Loucy (cell line): ENCODE measurements around the gene BCKDK.

Experiments
- H2AFZ ChIP-seq: fragments of 200-600 bp; sonication (generic); 2 replicates; pipeline ENCODE4 v1.6.0; 2016; ENCODE audit warnings: antibody characterized with exemption, mild to moderate bottlenecking, low read length, moderate library complexity
- H3F3A ChIP-seq: fragments of 200-600 bp; 2 replicates; pipeline ENCODE4 v1.6.0; 2016; ENCODE audit warnings: antibody characterized with exemption, low read depth, mild to moderate bottlenecking
- H3K27me3 ChIP-seq: fragments of 200-600 bp; sonication (generic); 2 replicates; pipeline ENCODE4 v1.6.1; 2014; ENCODE audit warnings: low read length, mild to moderate bottlenecking; ENCODE audit not compliant: insufficient read depth, poor library complexity, severe bottlenecking
- H3K36me3 ChIP-seq: fragments of 200-600 bp; sonication (generic); 2 replicates; pipeline ENCODE4 v1.6.1; 2016; ENCODE audit warnings: low read length; ENCODE audit not compliant: insufficient read depth
- H3K4me1 ChIP-seq: fragments of 200-600 bp; sonication (generic); 2 replicates; pipeline ENCODE4 v1.5.1; 2014; ENCODE audit warnings: low read length, mild to moderate bottlenecking; ENCODE audit not compliant: insufficient read depth, poor library complexity, severe bottlenecking
- H3K4me2 ChIP-seq: fragments of 200-600 bp; sonication (generic); 2 replicates; pipeline ENCODE4 v1.6.0; 2014; ENCODE audit warnings: antibody characterized with exemption, low read length, low read depth, mild to moderate bottlenecking; ENCODE audit not compliant: poor library complexity, severe bottlenecking
- H3K4me3 ChIP-seq: fragments of 200-600 bp; sonication (generic); 2 replicates; pipeline ENCODE4 v1.5.1; 2014; ENCODE audit warnings: low read length, mild to moderate bottlenecking, mixed read lengths; ENCODE audit not compliant: poor library complexity, severe bottlenecking
- H3K79me2 ChIP-seq: fragments of 200-600 bp; sonication (generic); 2 replicates; pipeline ENCODE4 v1.6.1; 2014; ENCODE audit warnings: low read length; ENCODE audit not compliant: insufficient read depth
- H3K9ac ChIP-seq: fragments of 200-600 bp; sonication (generic); 2 replicates; pipeline ENCODE4 v1.6.0; 2014; ENCODE audit warnings: mild to moderate bottlenecking, low read depth, low read length, moderate library complexity; ENCODE audit not compliant: poor library complexity, severe bottlenecking
- H3K9me2 ChIP-seq: fragments of 200-600 bp; sonication (generic); replicated peaks from 2 replicates; pipeline ENCODE4 v1.6.1; 2016; ENCODE audit warnings: low read depth, low read length, mixed read lengths
- H3K9me3 ChIP-seq: fragments of 200-600 bp; sonication (generic); 2 replicates; pipeline ENCODE4 v1.6.1; 2014; ENCODE audit warnings: mild to moderate bottlenecking, antibody characterized with exemption, low read length, low read depth; ENCODE audit not compliant: insufficient read depth
- H4K20me1 ChIP-seq: fragments of 200-600 bp; sonication (generic); 2 replicates; pipeline ENCODE4 v1.6.0; 2014; ENCODE audit warnings: antibody characterized with exemption, low read length, mild to moderate bottlenecking; ENCODE audit not compliant: insufficient read depth, poor library complexity, severe bottlenecking
- CTCF ChIP-seq: fragments of 200-600 bp; sonication (generic); conservative IDR thresholded peaks from 2 replicates; pipeline ENCODE4 v1.5.1; 2014; ENCODE audit warnings: mild to moderate bottlenecking, antibody characterized with exemption, low read length
- EZH2phosphoT487 ChIP-seq: fragments of 200-600 bp; IDR thresholded peaks from 2 replicates; pipeline ENCODE4 v1.6.1; 2018; ENCODE audit warnings: antibody characterized with exemption, mild to moderate bottlenecking, moderate library complexity, borderline replicate concordance

Gene BCKDK

DNA sequence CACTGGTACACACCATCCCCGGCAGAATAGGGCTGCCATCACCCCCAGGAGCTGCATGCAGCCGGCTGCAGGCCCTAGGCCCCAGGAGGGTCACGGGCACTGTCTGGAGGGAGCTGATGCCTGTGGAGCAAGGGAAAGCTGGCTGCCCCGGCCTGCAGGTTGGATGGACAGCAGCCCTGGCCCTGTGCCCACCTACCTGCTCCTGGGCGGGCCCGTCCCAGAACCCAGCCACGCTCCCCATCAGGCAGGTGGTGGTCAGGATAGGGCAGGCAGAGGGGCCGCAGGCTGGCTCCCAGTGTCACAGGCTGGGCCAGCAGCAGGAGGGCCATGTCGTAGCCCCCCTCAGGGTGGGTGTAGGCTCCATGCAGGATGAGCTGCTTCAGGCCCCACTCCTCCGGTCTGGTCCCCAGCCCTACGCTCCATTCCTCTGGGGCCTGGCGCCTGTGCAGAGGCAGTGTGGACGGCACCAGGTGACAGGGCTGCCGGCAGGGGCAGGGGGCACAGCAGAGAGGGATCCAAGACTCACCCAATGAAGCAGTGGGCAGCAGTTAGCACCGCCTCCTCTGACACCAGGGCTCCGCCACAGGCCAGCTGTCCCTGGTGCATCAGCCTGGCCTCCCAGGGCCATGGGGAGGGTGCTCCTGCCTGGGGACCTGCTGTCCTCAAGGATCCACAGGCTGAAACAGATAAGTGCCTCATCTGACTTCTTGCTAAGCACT is 23.4 kb upstream of the BCKDK start:
- no peaks in the 10 kb centered on the region for H3K9me2 ChIP-seq
- H3K27me3 ChIP-seq, result no peaks in the 10 kb centered on the region
- no peak overlapping the region for H3K9ac ChIP-seq
- no peaks in the 10 kb centered on the region for H3F3A ChIP-seq
- TF ChIP-seq EZH2phosphoT487, result no peak
- TF ChIP-seq CTCF, result no peak
- no peak overlapping the region for H2AFZ ChIP-seq
- H3K4me2 ChIP-seq, result no peak overlapping the region
- H3K9me3 ChIP-seq, result no peaks in the 10 kb centered on the region
- peaks cover 4% of the 10 kb centered on the region for H3K4me1 ChIP-seq
- peaks cover 22% of the 10 kb centered on the region; the same call in 1 of the 2 replicates for H3K36me3 ChIP-seq
- H4K20me1 ChIP-seq, result peaks cover 21% of the 10 kb centered on the region
- no peak overlapping the region for H3K4me3 ChIP-seq
- peaks cover 13% of the 10 kb centered on the region; the same call in 1 of the 2 replicates for H3K79me2 ChIP-seq

DNA sequence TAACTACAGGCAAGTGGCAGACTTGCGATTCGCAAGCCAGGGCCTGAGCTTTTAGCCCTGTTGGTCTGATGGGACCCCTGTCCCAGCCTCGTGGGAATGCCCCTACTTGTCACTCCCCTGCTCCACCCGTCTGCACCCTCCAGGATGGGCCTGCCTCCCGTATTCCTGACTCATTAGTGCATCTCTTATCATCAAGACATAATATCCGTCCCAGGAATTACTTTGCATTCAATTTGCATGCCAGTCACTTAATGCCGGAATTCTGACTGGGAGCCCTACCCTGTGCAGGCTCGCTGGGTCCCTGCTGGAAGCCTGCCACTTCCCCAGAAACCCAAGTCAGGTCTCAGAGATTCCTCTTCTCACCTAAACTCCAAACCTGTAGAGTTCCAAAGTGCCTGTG is 22.8 kb upstream of the BCKDK start:
- H3K9me3 ChIP-seq, result no peaks in the 10 kb centered on the region
- H2AFZ ChIP-seq, result no peak overlapping the region
- H3K4me2 ChIP-seq, result no peak overlapping the region
- H3K4me1 ChIP-seq, result peaks cover 4% of the 10 kb centered on the region
- H3K27me3 ChIP-seq, result no peaks in the 10 kb centered on the region
- no peaks in the 10 kb centered on the region for H3K9me2 ChIP-seq
- no peak for TF ChIP-seq CTCF
- no peak overlapping the region for H3K4me3 ChIP-seq
- peaks cover 22% of the 10 kb centered on the region; the same call in 1 of the 2 replicates for H3K36me3 ChIP-seq
- peaks cover 9% of the 10 kb centered on the region; the same call in 1 of the 2 replicates for H3K79me2 ChIP-seq
- H3K9ac ChIP-seq, result no peak overlapping the region
- no peaks in the 10 kb centered on the region for H3F3A ChIP-seq
- H4K20me1 ChIP-seq, result peaks cover 21% of the 10 kb centered on the region

GRCh38 chr16:31085873-31086628 is 22.1 kb upstream of the BCKDK start:
- H3K79me2 ChIP-seq, result peaks cover 16% of the 10 kb centered on the region; the same call in 1 of the 2 replicates
- H3K9me2 ChIP-seq, result no peaks in the 10 kb centered on the region
- H3K9ac ChIP-seq, result no peak overlapping the region
- H3K4me3 ChIP-seq, result no peak overlapping the region
- no peak overlapping the region for H3K4me2 ChIP-seq
- no peak overlapping the region for H2AFZ ChIP-seq
- TF ChIP-seq EZH2phosphoT487 (no peak), CTCF (no peak)
- peaks cover 9% of the 10 kb centered on the region for H3K4me1 ChIP-seq
- no peaks in the 10 kb centered on the region for H3F3A ChIP-seq
- no peaks in the 10 kb centered on the region for H3K27me3 ChIP-seq
- no peaks in the 10 kb centered on the region for H3K9me3 ChIP-seq
- peaks cover 17% of the 10 kb centered on the region for H4K20me1 ChIP-seq
- peaks cover 28% of the 10 kb centered on the region; the same call in 1 of the 2 replicates for H3K36me3 ChIP-seq
